GM12878 (cell line): ENCODE data around the gene MINDY3. TPM values are rescaled to one million over a fixed set of nuclear protein-coding genes. Genes with fewer than 3 reads are reported as not detected.

Experiments used
- ATF7 ChIP-seq: fragments of 450-650 bp; IDR thresholded peaks from 2 replicates; pipeline ENCODE4 v1.6.1; 2016; ENCODE audit warnings: low read depth, mild to moderate bottlenecking
- CREB1 ChIP-seq: IDR thresholded peaks from 2 replicates; pipeline ENCODE4 v1.6.1; 2012; ENCODE audit warnings: low read depth, mild to moderate bottlenecking, inconsistent platforms
- EGR1 ChIP-seq, 2 experiments: IDR thresholded peaks; 1 replicate in 1 of 2; 2 replicates in 1 of 2; pipeline ENCODE4 v1.6.1; 2011 to 2012; ENCODE audit warnings: low read depth in 2 of 2, low read length in 2 of 2, borderline replicate concordance in 1 of 2, mild to moderate bottlenecking in 1 of 2, moderate library complexity in 1 of 2
- polyA plus RNA-seq, 11 experiments: library from polyadenylated mRNA; depleted of rRNA in 4 of 11; unstranded in 6 of 11; stranded (reverse) in 5 of 11; fragments of >200 nt; fragmentation: Nextera tagmentation in 4 of 11; fragmentation: Illumina TruSeq in 1 of 11; extraction: Ambion mirVana in 4 of 11; extraction: Trizol in 1 of 11; gene quantifications; 1 replicate in 1 of 11; 2 replicates in 10 of 11; pipeline versions ENCODE4 v1.2.1 to v1.2.3, GENCODE V29; 2011 to 2016; ENCODE audit warnings: inconsistent platforms in 2 of 11, missing spikeins in 2 of 11, low read depth in 1 of 11
- total RNA-seq, 4 experiments: library from RNA; depleted of rRNA in 3 of 4; stranded (reverse); fragments of >200 nt in 3 of 4; fragmentation: Illumina TruSeq in 1 of 4; extraction: Trizol in 1 of 4; gene quantifications; 2 replicates each; pipeline versions ENCODE4 v1.2.1 to v1.2.3, GENCODE V29; 2013 to 2021
- TF ChIP-seq, protein P1 (sequence below): fragments of 150-350 bp; IDR thresholded peaks from 2 replicates; pipeline ENCODE4 v1.6.1; 2014; ENCODE audit warnings: mild to moderate bottlenecking, low read depth, low read length
- TF ChIP-seq, protein P2 (sequence below): fragments of 150-350 bp; IDR thresholded peaks from 2 replicates; pipeline ENCODE4 v1.6.1; 2016; ENCODE audit warnings: low read depth, low read length

The MINDY3 gene
- total and polyA plus RNA-seq, 10 of the 15 experiments (the other 5 are each of a cell fraction or from before 2014, with no cell fraction given): 12.0 to 23.6 (median 15.7) TPM

- TF ChIP-seq, protein P1, sequence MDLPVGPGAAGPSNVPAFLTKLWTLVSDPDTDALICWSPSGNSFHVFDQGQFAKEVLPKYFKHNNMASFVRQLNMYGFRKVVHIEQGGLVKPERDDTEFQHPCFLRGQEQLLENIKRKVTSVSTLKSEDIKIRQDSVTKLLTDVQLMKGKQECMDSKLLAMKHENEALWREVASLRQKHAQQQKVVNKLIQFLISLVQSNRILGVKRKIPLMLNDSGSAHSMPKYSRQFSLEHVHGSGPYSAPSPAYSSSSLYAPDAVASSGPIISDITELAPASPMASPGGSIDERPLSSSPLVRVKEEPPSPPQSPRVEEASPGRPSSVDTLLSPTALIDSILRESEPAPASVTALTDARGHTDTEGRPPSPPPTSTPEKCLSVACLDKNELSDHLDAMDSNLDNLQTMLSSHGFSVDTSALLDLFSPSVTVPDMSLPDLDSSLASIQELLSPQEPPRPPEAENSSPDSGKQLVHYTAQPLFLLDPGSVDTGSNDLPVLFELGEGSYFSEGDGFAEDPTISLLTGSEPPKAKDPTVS: no peak
- no peak for TF ChIP-seq CREB1
- no peak for TF ChIP-seq EGR1 (IDR thresholded peaks at IDR 0.05; ENCODE audit: borderline replicate concordance in 1 of 2, low read depth in 2 of 2, low read length in 2 of 2)
- TF ChIP-seq ATF7: no peak
- TF ChIP-seq, protein P2, sequence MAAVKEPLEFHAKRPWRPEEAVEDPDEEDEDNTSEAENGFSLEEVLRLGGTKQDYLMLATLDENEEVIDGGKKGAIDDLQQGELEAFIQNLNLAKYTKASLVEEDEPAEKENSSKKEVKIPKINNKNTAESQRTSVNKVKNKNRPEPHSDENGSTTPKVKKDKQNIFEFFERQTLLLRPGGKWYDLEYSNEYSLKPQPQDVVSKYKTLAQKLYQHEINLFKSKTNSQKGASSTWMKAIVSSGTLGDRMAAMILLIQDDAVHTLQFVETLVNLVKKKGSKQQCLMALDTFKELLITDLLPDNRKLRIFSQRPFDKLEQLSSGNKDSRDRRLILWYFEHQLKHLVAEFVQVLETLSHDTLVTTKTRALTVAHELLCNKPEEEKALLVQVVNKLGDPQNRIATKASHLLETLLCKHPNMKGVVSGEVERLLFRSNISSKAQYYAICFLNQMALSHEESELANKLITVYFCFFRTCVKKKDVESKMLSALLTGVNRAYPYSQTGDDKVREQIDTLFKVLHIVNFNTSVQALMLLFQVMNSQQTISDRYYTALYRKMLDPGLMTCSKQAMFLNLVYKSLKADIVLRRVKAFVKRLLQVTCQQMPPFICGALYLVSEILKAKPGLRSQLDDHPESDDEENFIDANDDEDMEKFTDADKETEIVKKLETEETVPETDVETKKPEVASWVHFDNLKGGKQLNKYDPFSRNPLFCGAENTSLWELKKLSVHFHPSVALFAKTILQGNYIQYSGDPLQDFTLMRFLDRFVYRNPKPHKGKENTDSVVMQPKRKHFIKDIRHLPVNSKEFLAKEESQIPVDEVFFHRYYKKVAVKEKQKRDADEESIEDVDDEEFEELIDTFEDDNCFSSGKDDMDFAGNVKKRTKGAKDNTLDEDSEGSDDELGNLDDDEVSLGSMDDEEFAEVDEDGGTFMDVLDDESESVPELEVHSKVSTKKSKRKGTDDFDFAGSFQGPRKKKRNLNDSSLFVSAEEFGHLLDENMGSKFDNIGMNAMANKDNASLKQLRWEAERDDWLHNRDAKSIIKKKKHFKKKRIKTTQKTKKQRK: no peak
Observed at GRCh38 chr10:15796098-15796759, 64.1 kb downstream of the MINDY3 start (continued).
